SU-DHL-6 (cell line): ENCODE data around the gene NATD1.

Experiments used
- H2AFZ ChIP-seq: fragments of 200-600 bp; sonication (generic); 2 replicates; pipeline ENCODE4 v1.6.1; 2014; ENCODE audit warnings: low read depth, mild to moderate bottlenecking, moderate library complexity, mixed read lengths, antibody characterized with exemption, low read length; ENCODE audit not compliant: severe bottlenecking
- H3F3A ChIP-seq: fragments of 200-600 bp; shearing (Covaris generic); 2 replicates; pipeline ENCODE4 v1.6.0; 2016; ENCODE audit warnings: antibody characterized with exemption, mild to moderate bottlenecking; ENCODE audit not compliant: insufficient read depth
- H3K27ac ChIP-seq: fragments of 200-600 bp; sonication (generic); 2 replicates; pipeline ENCODE4 v1.5.1; 2016; ENCODE audit warnings: low read depth, mild to moderate bottlenecking, low read length, moderate library complexity, mixed read lengths
- H3K27me3 ChIP-seq: fragments of 200-600 bp; sonication (generic), shearing (Covaris generic); 2 replicates; pipeline ENCODE4 v1.6.0; 2014; ENCODE audit warnings: mild to moderate bottlenecking, low read length
- H3K36me3 ChIP-seq: fragments of 200-600 bp; sonication (generic); 2 replicates; pipeline ENCODE4 v1.6.1; 2014; ENCODE audit warnings: mild to moderate bottlenecking, low read length, mixed read lengths
- H3K4me2 ChIP-seq: fragments of 300-600, 200-600 bp; shearing (Covaris generic), sonication (generic); 2 replicates; pipeline ENCODE4 v1.6.0; 2014; ENCODE audit warnings: low read length, low read depth, mild to moderate bottlenecking; ENCODE audit not compliant: poor library complexity, severe bottlenecking
- H3K4me3 ChIP-seq: fragments of 200-600 bp; sonication (generic); 2 replicates; pipeline ENCODE4 v1.5.1; 2014; ENCODE audit warnings: antibody characterized with exemption, low read length, mild to moderate bottlenecking, mixed read lengths; ENCODE audit not compliant: insufficient read depth, poor library complexity, severe bottlenecking
- H3K79me2 ChIP-seq: fragments of 200-600 bp; sonication (generic); 2 replicates; pipeline ENCODE4 v1.6.1; 2014; ENCODE audit warnings: mild to moderate bottlenecking, low read length, moderate library complexity; ENCODE audit not compliant: insufficient read depth
- H3K9ac ChIP-seq: fragments of 200-600 bp; sonication (generic); 2 replicates; pipeline ENCODE4 v1.7.0; 2014; ENCODE audit warnings: mild to moderate bottlenecking, low read length
- H3K9me2 ChIP-seq: fragments of 200-600 bp; sonication (generic); replicated peaks from 2 replicates; pipeline ENCODE4 v1.6.1; 2014; ENCODE audit warnings: low read length; ENCODE audit not compliant: insufficient read depth
- H3K9me3 ChIP-seq: fragments of 200-600 bp; sonication (generic); 2 replicates; pipeline ENCODE4 v1.6.1; 2014; ENCODE audit warnings: low read length, mixed read lengths; ENCODE audit not compliant: insufficient read depth
- H4K20me1 ChIP-seq: fragments of 200-600 bp; sonication (generic); 2 replicates; pipeline ENCODE4 v1.6.1; 2014; ENCODE audit warnings: low read depth, mild to moderate bottlenecking, antibody characterized with exemption, low read length, moderate library complexity, mixed read lengths
- CTCF ChIP-seq: fragments of 200-600 bp; sonication (generic); IDR thresholded peaks from one replicate; pipeline ENCODE4 v1.5.1; 2017; ENCODE audit warnings: antibody characterized with exemption, mild to moderate bottlenecking, low read length, moderate library complexity; ENCODE audit not compliant: insufficient read depth, poor library complexity, severe bottlenecking
- EZH2phosphoT487 ChIP-seq: fragments of 200-600 bp; sonication (generic), shearing (Covaris generic); conservative IDR thresholded peaks from 2 replicates; pipeline ENCODE4 v1.6.1; 2018; ENCODE audit warnings: mild to moderate bottlenecking, antibody characterized with exemption, low read length, moderate library complexity, mixed read lengths

The NATD1 gene

GRCh38 chr17:21285164-21286065 is 32.2 kb upstream of the NATD1 start:
- Histone ChIP-seq H3K36me3 (no peaks in the 10 kb centered on the region), H4K20me1 (no peaks in the 10 kb centered on the region), H3K27ac (peak overlapping the region; percentile 95), H3K9me2 (no peaks in the 10 kb centered on the region), H3K4me2 (peak overlapping the region; percentile 92), H3K27me3 (no peaks in the 10 kb centered on the region), H3K79me2 (peaks cover 53% of the 10 kb centered on the region), H2AFZ (peak overlapping the region; percentile 5), H3K9me3 (no peaks in the 10 kb centered on the region), H3F3A (peaks cover 26% of the 10 kb centered on the region), H3K4me3 (peak overlapping the region; percentile 78), H3K9ac (peak overlapping the region; percentile 74)
- no peak for TF ChIP-seq CTCF
- TF ChIP-seq EZH2phosphoT487: no peak

GRCh38 chr17:21284319-21285163 is 31.3 kb upstream of the NATD1 start, which contains the start of gene MAP2K3:
TSS of gene MAP2K3 (plus strand) at chr17:21284711. CDS start at chr17:21284921, 210 bp downstream.
- H3K36me3 ChIP-seq: no peaks in the 10 kb centered on the region
- no peaks in the 10 kb centered on the region for H3K9me3 ChIP-seq
- H3K4me3 ChIP-seq: peak within 1 kb of the TSS; percentile 78
- H3K4me2 ChIP-seq: peak within 1 kb of the TSS; percentile 92
- no peaks in the 10 kb centered on the region for H3K27me3 ChIP-seq
- no peaks in the 10 kb centered on the region for H3K9me2 ChIP-seq
- no peaks in the 10 kb centered on the region for H4K20me1 ChIP-seq
- TF ChIP-seq EZH2phosphoT487 (no peak), CTCF (no peak)
- H3K79me2 ChIP-seq: peaks cover 44% of the 10 kb centered on the region
- peaks cover 26% of the 10 kb centered on the region for H3F3A ChIP-seq
- peak within 1 kb of the TSS; percentile 95 for H3K27ac ChIP-seq
- peak within 1 kb of the TSS; percentile 74 for H3K9ac ChIP-seq
- peak within 1 kb of the TSS; percentile 65 for H2AFZ ChIP-seq

- Histone ChIP-seq H3K36me3 (no peaks in the 10 kb centered on the region), H3K9me2 (no peaks in the 10 kb centered on the region), H3K4me3 (peak overlapping the region; percentile 37), H3K9me3 (no peaks in the 10 kb centered on the region), H3F3A (peaks cover 24% of the 10 kb centered on the region), H3K27ac (no peak overlapping the region), H3K4me2 (peak overlapping the region; percentile 53), H2AFZ (peak overlapping the region; percentile 65), H3K27me3 (no peaks in the 10 kb centered on the region), H3K79me2 (peaks cover 36% of the 10 kb centered on the region), H3K9ac (peak overlapping the region; percentile 35; the same call in 1 of the 2 replicates), H4K20me1 (no peaks in the 10 kb centered on the region)
- TF ChIP-seq EZH2phosphoT487 (no peak), CTCF (no peak)
Observed at GRCh38 chr17:21283482-21284318, 30.5 kb upstream of the NATD1 start.
